BJ (cell line): ENCODE data around the gene PRKD1. TPM values are rescaled to one million over a fixed set of nuclear protein-coding genes. Genes with fewer than 3 reads are reported as not detected.

Experiments used
- CTCF ChIA-PET: fragments of 350-600 bp; formaldehyde crosslinking; extraction: SDS; loops from one replicate; lab custom pipeline; 2021; ENCODE audit warnings: antibody characterized with exemption, inconsistent platforms; lab: Yijun Ruan, JAX
- POLR2A ChIA-PET: fragments of 300-600 bp; sonication (Branson Sonifier 250); formaldehyde crosslinking; extraction: SDS; loops from one replicate; lab custom pipeline; 2021; ENCODE audit warnings: antibody characterized with exemption; lab: Charles Lee
- DNase-seq: peaks from one replicate; pipeline ENCODE4 v3.0.0-alpha.2; 2011; ENCODE audit warnings: low read depth
- H3K27me3 ChIP-seq: 2 replicates; pipeline ENCODE4 v1.6.0; 2011; ENCODE audit warnings: low read length; ENCODE audit not compliant: control insufficient read depth, insufficient read depth
- H3K36me3 ChIP-seq: 2 replicates; pipeline ENCODE4 v1.5.1; 2011; ENCODE audit warnings: low read length; ENCODE audit not compliant: control insufficient read depth, insufficient read depth
- H3K4me3 ChIP-seq: 2 replicates; pipeline ENCODE4 v1.5.1; 2011; ENCODE audit warnings: low read depth, mild to moderate bottlenecking, control low read depth, low read length
- polyA plus RNA-seq: library from polyadenylated mRNA; depleted of rRNA; stranded (reverse); fragments of >200 nt; gene quantifications from 2 replicates; pipeline ENCODE4 v1.2.3, GENCODE V29; 2011
- TF ChIP-seq, protein P1 (sequence below): IDR thresholded peaks from 2 replicates; pipeline ENCODE4 v1.5.1; 2011; ENCODE audit warnings: low read depth, mild to moderate bottlenecking, control low read depth, inconsistent platforms, low read length, moderate library complexity; ENCODE audit not compliant: insufficient read depth

Gene PRKD1
- polyA plus RNA-seq, 1 experiment, result 19.8 TPM

DNA sequence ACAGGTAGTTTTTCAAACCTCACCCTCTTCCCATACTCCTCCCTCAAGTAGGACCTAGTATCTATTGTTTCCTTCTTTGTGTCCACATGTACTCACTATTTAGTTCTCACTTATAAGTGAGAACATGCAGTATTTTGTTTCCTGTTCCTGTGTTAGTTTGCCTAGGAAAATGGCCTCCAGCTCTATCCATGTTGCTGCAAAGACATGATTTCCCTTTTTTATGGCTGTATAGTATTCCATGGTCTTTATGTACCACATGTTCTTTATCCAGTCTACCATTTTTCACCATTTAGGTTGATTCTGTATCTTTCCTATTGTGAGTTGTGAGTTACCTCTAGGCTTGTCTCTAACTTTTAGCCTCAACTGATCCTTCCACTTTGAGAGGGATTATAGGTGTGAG, 310.7 kb downstream of the PRKD1 start:
- no peaks in the 10 kb centered on the region for H3K36me3 ChIP-seq
- POLR2A ChIA-PET, result no interaction called here
- no peak for DNase-seq
- no peaks in the 10 kb centered on the region for H3K27me3 ChIP-seq
- CTCF ChIA-PET, result no interaction called here
- no peak overlapping the region for H3K4me3 ChIP-seq
- TF ChIP-seq, protein P1, sequence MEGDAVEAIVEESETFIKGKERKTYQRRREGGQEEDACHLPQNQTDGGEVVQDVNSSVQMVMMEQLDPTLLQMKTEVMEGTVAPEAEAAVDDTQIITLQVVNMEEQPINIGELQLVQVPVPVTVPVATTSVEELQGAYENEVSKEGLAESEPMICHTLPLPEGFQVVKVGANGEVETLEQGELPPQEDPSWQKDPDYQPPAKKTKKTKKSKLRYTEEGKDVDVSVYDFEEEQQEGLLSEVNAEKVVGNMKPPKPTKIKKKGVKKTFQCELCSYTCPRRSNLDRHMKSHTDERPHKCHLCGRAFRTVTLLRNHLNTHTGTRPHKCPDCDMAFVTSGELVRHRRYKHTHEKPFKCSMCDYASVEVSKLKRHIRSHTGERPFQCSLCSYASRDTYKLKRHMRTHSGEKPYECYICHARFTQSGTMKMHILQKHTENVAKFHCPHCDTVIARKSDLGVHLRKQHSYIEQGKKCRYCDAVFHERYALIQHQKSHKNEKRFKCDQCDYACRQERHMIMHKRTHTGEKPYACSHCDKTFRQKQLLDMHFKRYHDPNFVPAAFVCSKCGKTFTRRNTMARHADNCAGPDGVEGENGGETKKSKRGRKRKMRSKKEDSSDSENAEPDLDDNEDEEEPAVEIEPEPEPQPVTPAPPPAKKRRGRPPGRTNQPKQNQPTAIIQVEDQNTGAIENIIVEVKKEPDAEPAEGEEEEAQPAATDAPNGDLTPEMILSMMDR, result no peak

GRCh38 chr14:29608861-29609260, 318.8 kb downstream of the PRKD1 start:
- no peaks in the 10 kb centered on the region for H3K36me3 ChIP-seq
- ChIA-PET POLR2A (no interaction called here), CTCF (no interaction called here)
- TF ChIP-seq, protein P1, result no peak
- H3K4me3 ChIP-seq, result no peak overlapping the region
- no peak for DNase-seq
- H3K27me3 ChIP-seq, result no peaks in the 10 kb centered on the region

- Histone ChIP-seq H3K36me3 (no peaks in the 10 kb centered on the region), H3K27me3 (no peaks in the 10 kb centered on the region), H3K4me3 (no peak overlapping the region)
- TF ChIP-seq, protein P1, result no peak
- DNase-seq, result no peak
- ChIA-PET CTCF (no interaction called here), POLR2A (no interaction called here)
These were observed 320.5 kb downstream of the PRKD1 start for GRCh38 chr14:29607169-29607568.

GRCh38 chr14:29603696-29604095, 324.0 kb downstream of the PRKD1 start:
- Histone ChIP-seq H3K36me3 (no peaks in the 10 kb centered on the region), H3K27me3 (no peaks in the 10 kb centered on the region), H3K4me3 (no peak overlapping the region)
- no peak for DNase-seq
- TF ChIP-seq, protein P1, result no peak
- POLR2A ChIA-PET, result no interaction called here
- CTCF ChIA-PET, result no interaction called here

DNA sequence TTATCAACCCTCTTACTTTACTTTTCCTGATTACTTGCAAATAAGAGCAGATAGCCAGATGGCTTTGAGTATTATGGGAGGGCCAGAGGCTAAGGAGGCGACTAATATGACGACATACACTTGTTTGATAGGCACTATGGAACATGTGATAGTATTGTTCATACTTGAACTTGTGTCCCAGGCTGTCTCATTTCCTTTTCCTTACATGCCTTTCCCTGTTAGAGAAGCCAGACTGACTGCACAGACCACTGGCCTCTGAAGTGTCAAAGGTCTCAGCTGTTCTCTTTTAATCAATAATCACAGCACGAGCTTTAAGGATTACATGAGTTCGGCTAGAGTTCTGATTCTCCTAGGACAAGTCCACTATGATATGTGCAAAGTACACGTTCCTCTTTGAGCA, 326.0 kb downstream of the PRKD1 start:
- Histone ChIP-seq H3K27me3 (no peaks in the 10 kb centered on the region), H3K4me3 (no peak overlapping the region), H3K36me3 (no peaks in the 10 kb centered on the region)
- POLR2A ChIA-PET, result no interaction called here
- CTCF ChIA-PET, result interaction anchor here (0.7 to 1.3 kb wide), 2 partner anchors 9 to 10 kb away, joined by 3 read pairs; no protein-coding TSS in a partner anchor
- TF ChIP-seq, protein P1, result no peak
- no peak for DNase-seq
